Large intestine (tissue), 3 donors: ENCODE measurements around the gene MICALL1. TPM values are rescaled to one million over a fixed set of nuclear protein-coding genes. Genes with fewer than 3 reads are reported as not detected.
A peak's percentile ranks its signal among the peaks of the same experiment; 100 is the strongest.

Experiments
- DNase-seq, 2 donors: peaks; one replicate each; pipeline versions ENCODE4 v3.0.0 to v3.0.0-alpha.2; 2013
- H3K27ac ChIP-seq: one replicate; pipeline ENCODE4 v1.5.1; 2013; ENCODE audit warnings: low read length
- H3K27me3 ChIP-seq: 2 replicates; pipeline ENCODE4 v1.6.1; 2013; ENCODE audit warnings: low read length; ENCODE audit not compliant: control insufficient read depth, insufficient read depth
- H3K36me3 ChIP-seq: 2 replicates; pipeline ENCODE4 v1.6.1; 2013; ENCODE audit warnings: low read length; ENCODE audit not compliant: control insufficient read depth, insufficient read depth
- H3K4me1 ChIP-seq: one replicate; pipeline ENCODE4 v1.6.1; 2013; ENCODE audit warnings: low read length; ENCODE audit not compliant: control insufficient read depth, insufficient read depth
- H3K4me3 ChIP-seq: one replicate; pipeline ENCODE4 v1.5.1; 2013; ENCODE audit warnings: low read length
- H3K9me3 ChIP-seq: one replicate; pipeline ENCODE4 v1.6.1; 2013; ENCODE audit warnings: mild to moderate bottlenecking, low read depth, low read length, moderate library complexity; ENCODE audit not compliant: control insufficient read depth
- WGBS: methylation state at CpG from one replicate; pipeline ENCODE4 v1.1.5; 2013; ENCODE audit warnings: low lambda C conversion rate; ENCODE audit not compliant: insufficient coverage; 5-methylcytosine and 5-hydroxymethylcytosine counted together
- polyA plus RNA-seq: library from polyadenylated mRNA; unstranded; fragments of 120-200 nt; gene quantifications from one replicate; pipeline ENCODE4 v1.2.1, GENCODE V29; 2013

The MICALL1 gene
- polyA plus RNA-seq, 1 donor, result 14.5 TPM

- H3K36me3 ChIP-seq, result peaks cover 80% of the 10 kb centered on the region
These were observed 23.3 kb downstream of the MICALL1 start for GRCh38 chr22:37929390-37929789.

GRCh38 chr22:37930270-37930951, 24.3 kb downstream of the MICALL1 start:
- Histone ChIP-seq H3K36me3 (peaks cover 70% of the 10 kb centered on the region), H3K4me1 (peaks cover 6% of the 10 kb centered on the region), H3K27me3 (no peaks in the 10 kb centered on the region), H3K9me3 (no peaks in the 10 kb centered on the region), H3K27ac (no peak overlapping the region), H3K4me3 (no peak overlapping the region)
- DNase-seq, result no peak
- no CpG with 5 or more reads among the region's 11 CpGs for WGBS

More at GRCh38 chr22:37929390-37929789, 23.3 kb downstream of the MICALL1 start:
- Histone ChIP-seq H3K27ac (no peak overlapping the region), H3K4me1 (peaks cover 6% of the 10 kb centered on the region), H3K9me3 (no peaks in the 10 kb centered on the region), H3K4me3 (no peak overlapping the region), H3K27me3 (no peaks in the 10 kb centered on the region)
- WGBS, result no CpG with 5 or more reads among the region's 5 CpGs
- DNase-seq, result no peak

- Histone ChIP-seq H3K27me3 (no peaks in the 10 kb centered on the region), H3K9me3 (no peaks in the 10 kb centered on the region), H3K4me1 (peaks cover 6% of the 10 kb centered on the region), H3K4me3 (no peak overlapping the region), H3K27ac (no peak overlapping the region), H3K36me3 (peaks cover 64% of the 10 kb centered on the region)
- no CpG with 5 or more reads among the region's 2 CpGs for WGBS
- no peak for DNase-seq
These were observed 24.9 kb downstream of the MICALL1 start for GRCh38 chr22:37930952-37931440.

GRCh38 chr22:37931893-37932389, 25.8 kb downstream of the MICALL1 start:
- no peaks in the 10 kb centered on the region for H3K27me3 ChIP-seq
- no peak overlapping the region for H3K27ac ChIP-seq
- no peaks in the 10 kb centered on the region for H3K9me3 ChIP-seq
- H3K36me3 ChIP-seq, result peaks cover 59% of the 10 kb centered on the region
- DNase-seq, result no peak
- no CpG with 5 or more reads among the region's 6 CpGs for WGBS
- no peak overlapping the region for H3K4me3 ChIP-seq
- H3K4me1 ChIP-seq, result peaks cover 6% of the 10 kb centered on the region

GRCh38 chr22:37932401-37932800, 26.3 kb downstream of the MICALL1 start:
- WGBS, result no CpG with 5 or more reads among the region's 10 CpGs
- no peaks in the 10 kb centered on the region for H3K9me3 ChIP-seq
- peaks cover 6% of the 10 kb centered on the region for H3K4me1 ChIP-seq
- H3K4me3 ChIP-seq, result no peak overlapping the region
- DNase-seq, result no peak
- no peaks in the 10 kb centered on the region for H3K27me3 ChIP-seq
- H3K27ac ChIP-seq, result no peak overlapping the region
- peaks cover 57% of the 10 kb centered on the region for H3K36me3 ChIP-seq

- peaks cover 60% of the 10 kb centered on the region for H3K36me3 ChIP-seq
These were observed 26.9 kb downstream of the MICALL1 start for GRCh38 chr22:37932821-37933578.

GRCh38 chr22:37933711-37934376, 27.7 kb downstream of the MICALL1 start:
- H3K36me3 ChIP-seq, result peaks cover 56% of the 10 kb centered on the region
- H3K27me3 ChIP-seq, result no peaks in the 10 kb centered on the region
- WGBS, result no CpG with 5 or more reads among the region's 13 CpGs
- DNase-seq, result peak; percentile 72 to 79
- H3K4me3 ChIP-seq, result no peak overlapping the region
- H3K27ac ChIP-seq, result no peak overlapping the region
- no peaks in the 10 kb centered on the region for H3K9me3 ChIP-seq
- peaks cover 6% of the 10 kb centered on the region for H3K4me1 ChIP-seq

More at GRCh38 chr22:37932821-37933578, 26.9 kb downstream of the MICALL1 start:
- Histone ChIP-seq H3K9me3 (no peaks in the 10 kb centered on the region), H3K4me3 (no peak overlapping the region), H3K4me1 (peaks cover 6% of the 10 kb centered on the region), H3K27ac (no peak overlapping the region), H3K27me3 (no peaks in the 10 kb centered on the region)
- DNase-seq, result no peak
- WGBS, result no CpG with 5 or more reads among the region's 21 CpGs

GRCh38 chr22:37940698-37941376, 34.7 kb downstream of the MICALL1 start:
- Histone ChIP-seq H3K4me1 (no peaks in the 10 kb centered on the region), H3K27ac (no peak overlapping the region), H3K27me3 (no peaks in the 10 kb centered on the region), H3K9me3 (no peaks in the 10 kb centered on the region), H3K36me3 (peaks cover 39% of the 10 kb centered on the region), H3K4me3 (no peak overlapping the region)
- no CpG with 5 or more reads among the region's 12 CpGs for WGBS
- no peak for DNase-seq

- Histone ChIP-seq H3K27ac (no peak overlapping the region), H3K36me3 (peaks cover 33% of the 10 kb centered on the region), H3K4me1 (no peaks in the 10 kb centered on the region), H3K27me3 (no peaks in the 10 kb centered on the region), H3K4me3 (no peak overlapping the region), H3K9me3 (no peaks in the 10 kb centered on the region)
- 100% methylated on average over 1 of the region's 8 CpGs for WGBS
- DNase-seq, result no peak
These were observed 36.0 kb downstream of the MICALL1 start for GRCh38 chr22:37942133-37942532.
